Measurements from ENCODE around the gene KNL1. TPM values are rescaled to one million over a fixed set of nuclear protein-coding genes. Genes with fewer than 3 reads are reported as not detected.

The KNL1 gene
- total and polyA plus RNA-seq, 2 of the 8 experiments (the other 6 are each of a cell fraction or from before 2014, with no cell fraction given): 4.4 to 22.5 TPM

DNA sequence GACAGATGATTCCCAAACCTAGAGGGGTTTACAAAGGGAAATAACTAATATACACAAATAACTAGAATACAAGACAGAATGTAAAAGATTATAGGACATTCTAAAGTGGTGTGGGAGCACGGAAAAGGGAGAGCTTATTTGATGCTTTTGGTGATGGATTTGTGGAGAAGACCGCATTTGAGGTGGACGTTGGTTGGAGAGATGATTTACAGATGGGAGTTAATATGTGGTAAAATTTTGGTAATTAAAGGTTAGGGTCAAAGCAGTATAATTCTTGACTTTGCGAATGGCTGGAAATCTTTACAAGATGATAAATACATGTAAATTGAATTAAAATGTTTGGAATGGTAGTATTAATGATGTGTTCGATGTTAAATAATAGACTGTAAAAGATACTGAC is 1.2 kb downstream of the KNL1 start:
- Histone ChIP-seq H3K79me1 (ENCODE audit: low read depth, low read length) (no peaks in the 10 kb centered on the region), H3K23me2 (ENCODE audit: low read depth, low read length) (peaks cover 9% of the 10 kb centered on the region; the same call in 1 of the 2 replicates), H3K4me1 (replicated peaks in 1 of 4; ENCODE audit: control insufficient read depth in 3 of 4, insufficient read depth in 4 of 4, low read length in 3 of 4) (peaks cover 0 to 2% (median 0%) of the 10 kb centered on the region in 4 experiments; a peak in 1 of 7 replicates), H2BK120ac (replicated peaks; ENCODE audit: low read depth, low read length) (no peak overlapping the region), H4K20me1 (replicated peaks in 1 of 2; ENCODE audit: control insufficient read depth in 1 of 2, insufficient read depth in 2 of 2, low read length in 2 of 2) (no peaks in the 10 kb centered on the region), H2BK12ac (ENCODE audit: low read depth, low read length) (no peak overlapping the region), H3K27me3 (replicated peaks in 1 of 4; ENCODE audit: control insufficient read depth in 3 of 4, extremely low read depth in 1 of 4, insufficient read depth in 3 of 4, low read length in 3 of 4) (no peaks in the 10 kb centered on the region), H3K4ac (replicated peaks; ENCODE audit: insufficient read length, low read depth, low read length) (no peak overlapping the region), H2AFZ (ENCODE audit: low read length) (no peak overlapping the region), H3K56ac (replicated peaks; ENCODE audit: insufficient read length, low read depth, low read length) (no peak overlapping the region), H2AK5ac (ENCODE audit: low read depth, low read length) (no peak overlapping the region), H4K5ac (ENCODE audit: insufficient read length, low read depth, low read length) (no peak overlapping the region), H3K23ac (ENCODE audit: insufficient read length) (no peak overlapping the region), H3K36me3 (ENCODE audit: control insufficient read depth in 2 of 4, insufficient read depth in 4 of 4, low read length in 3 of 4) (no peaks in the 10 kb centered on the region), H3K4me2 (ENCODE audit: insufficient read depth in 1 of 2, low read depth in 2 of 2, low read length in 2 of 2) (peak overlapping the region; percentile 65 to 83), H3K9ac (replicated peaks in 1 of 4; ENCODE audit: extremely low read depth in 1 of 4, low read depth in 3 of 4, low read length in 3 of 4) (peak overlapping the region in 1 of 4 experiments; percentile 58; a peak in 1 of 7 replicates), H2BK15ac (ENCODE audit: low read length) (no peak overlapping the region), H3K4me3 (ENCODE audit: extremely low read depth in 1 of 4, insufficient read depth in 2 of 4, low read depth in 3 of 4, low read length in 4 of 4) (peak overlapping the region; percentile 84 to 99 (median 92)), H3K27ac (ENCODE audit: low read depth, low read length) (no peak overlapping the region), H2BK20ac (ENCODE audit: low read length) (no peak overlapping the region), H3K9me3 (ENCODE audit: insufficient read depth in 2 of 2, low read depth in 1 of 2, low read length in 1 of 2) (no peaks in the 10 kb centered on the region), H3K18ac (ENCODE audit: extremely low read depth, low read length) (no peak overlapping the region), H4K91ac (replicated peaks; ENCODE audit: insufficient read length, low read length) (no peak overlapping the region), H4K8ac (ENCODE audit: extremely low read depth, insufficient read depth, low read length) (no peak overlapping the region), H2BK5ac (ENCODE audit: low read depth, low read length) (no peak overlapping the region), H3K14ac (ENCODE audit: insufficient read length) (no peak overlapping the region), H3K79me2 (ENCODE audit: control insufficient read depth in 1 of 2, insufficient read depth in 2 of 2, low read length in 2 of 2) (peaks cover 0 to 16% of the 10 kb centered on the region in 2 experiments; a peak in 2 of 4 replicates)
- TF ChIP-seq CHD2 (IDR thresholded peaks at IDR 0.05; ENCODE audit: low read length): no peak
- no peak for TF ChIP-seq SP4 (IDR thresholded peaks at IDR 0.05; ENCODE audit: low read length)
- TF ChIP-seq RBBP5 (IDR thresholded peaks at IDR 0.05; ENCODE audit: borderline replicate concordance, low read depth, low read length): no peak
- no peak for TF ChIP-seq CBX5 (IDR thresholded peaks at IDR 0.05; ENCODE audit: low read depth, low read length)
- TF ChIP-seq YY1 (IDR thresholded peaks at IDR 0.05; ENCODE audit: low read depth, low read length): no peak
- no peak for TF ChIP-seq JUN (IDR thresholded peaks at IDR 0.05; ENCODE audit: low read depth, low read length)
- no peak for TF ChIP-seq SP2 (IDR thresholded peaks at IDR 0.05; ENCODE audit: low read length)
- TF ChIP-seq HDAC6 (IDR thresholded peaks at IDR 0.05; ENCODE audit: low read depth, low read length): no peak
- TF ChIP-seq KDM4A (IDR thresholded peaks at IDR 0.05; ENCODE audit: low read depth, low read length, severe bottlenecking): no peak
- no peak for TF ChIP-seq BCL11A (IDR thresholded peaks at IDR 0.05; ENCODE audit: low read depth in 2 of 2, low read length in 2 of 2)
- TF ChIP-seq SIX5 (IDR thresholded peaks at IDR 0.05; ENCODE audit: low read depth, low read length): no peak
- TF ChIP-seq KDM5A (IDR thresholded peaks at IDR 0.05; ENCODE audit: low read length): no peak
- no peak for TF ChIP-seq CREB1 (IDR thresholded peaks at IDR 0.05)
- FAIRE-seq (no peak), DNase-seq (ENCODE audit: low read depth in 1 of 2, low spot score in 2 of 2) (no peak)
- 67 to 100% methylated on average over 3 to 5 of the region's 5 CpGs for WGBS, 2 experiments (ENCODE audit: extremely low coverage in 1 of 2, insufficient coverage in 1 of 2, insufficient read length in 1 of 2, insufficient replicate concordance in 2 of 2, low coverage in 1 of 2, low lambda C conversion rate in 2 of 2, missing lambda C conversion rate in 1 of 2)
- ChIA-PET POLR2A (ENCODE audit: partially characterized antibody) (interaction anchor here (0.9 to 1.2 kb wide), 3 partner anchors 9 to 99 kb away, joined by 3 to 5 read pairs (median 3); partner anchors contain the start of genes CCDC32 and RAD51), CTCF (ENCODE audit: partially characterized antibody) (interaction anchor here (1.2 kb wide), 1 partner anchor 8 kb away, joined by 4 read pairs; no protein-coding TSS in a partner anchor)

All from H1 (cell line).